Activated naive CD8-positive, alpha-beta T cell treated with anti-CD3 and anti-CD28 coated beads for 36 hours (primary cell): Measurements from ENCODE around the gene CAMTA1. TPM values are rescaled to one million over a fixed set of nuclear protein-coding genes. Genes with fewer than 3 reads are reported as not detected.

Experiments used
- DNase-seq: peaks from one replicate; pipeline ENCODE4 v3.0.0; 2021
- H3K27ac Mint-ChIP-seq: one replicate; pipeline ENCODE4 v1.8.0; 2022; ENCODE audit warnings: mild to moderate bottlenecking, moderate library complexity, mixed read lengths
- H3K27me3 Mint-ChIP-seq: one replicate; pipeline ENCODE4 v1.8.0; 2022; ENCODE audit warnings: mild to moderate bottlenecking, mixed read lengths
- H3K36me3 Mint-ChIP-seq: one replicate; pipeline ENCODE4 v1.8.0; 2021; ENCODE audit warnings: mild to moderate bottlenecking, mixed read lengths
- H3K4me1 Mint-ChIP-seq: one replicate; pipeline ENCODE4 v1.8.0; 2021; ENCODE audit warnings: mixed read lengths
- H3K4me3 Mint-ChIP-seq: one replicate; pipeline ENCODE4 v1.8.0; 2022; ENCODE audit warnings: mild to moderate bottlenecking, moderate library complexity, mixed read lengths
- H3K9me3 Mint-ChIP-seq: one replicate; pipeline ENCODE4 v1.8.0; 2022; ENCODE audit warnings: mixed read lengths
- total RNA-seq, 2 experiments: library from RNA; stranded (reverse); gene quantifications; one replicate each; pipeline ENCODE4 v1.2.3, GENCODE V29; 2021

CAMTA1 gene
- total RNA-seq, 2 experiments from 2014 or later: 70.4 to 71.4 TPM

DNA sequence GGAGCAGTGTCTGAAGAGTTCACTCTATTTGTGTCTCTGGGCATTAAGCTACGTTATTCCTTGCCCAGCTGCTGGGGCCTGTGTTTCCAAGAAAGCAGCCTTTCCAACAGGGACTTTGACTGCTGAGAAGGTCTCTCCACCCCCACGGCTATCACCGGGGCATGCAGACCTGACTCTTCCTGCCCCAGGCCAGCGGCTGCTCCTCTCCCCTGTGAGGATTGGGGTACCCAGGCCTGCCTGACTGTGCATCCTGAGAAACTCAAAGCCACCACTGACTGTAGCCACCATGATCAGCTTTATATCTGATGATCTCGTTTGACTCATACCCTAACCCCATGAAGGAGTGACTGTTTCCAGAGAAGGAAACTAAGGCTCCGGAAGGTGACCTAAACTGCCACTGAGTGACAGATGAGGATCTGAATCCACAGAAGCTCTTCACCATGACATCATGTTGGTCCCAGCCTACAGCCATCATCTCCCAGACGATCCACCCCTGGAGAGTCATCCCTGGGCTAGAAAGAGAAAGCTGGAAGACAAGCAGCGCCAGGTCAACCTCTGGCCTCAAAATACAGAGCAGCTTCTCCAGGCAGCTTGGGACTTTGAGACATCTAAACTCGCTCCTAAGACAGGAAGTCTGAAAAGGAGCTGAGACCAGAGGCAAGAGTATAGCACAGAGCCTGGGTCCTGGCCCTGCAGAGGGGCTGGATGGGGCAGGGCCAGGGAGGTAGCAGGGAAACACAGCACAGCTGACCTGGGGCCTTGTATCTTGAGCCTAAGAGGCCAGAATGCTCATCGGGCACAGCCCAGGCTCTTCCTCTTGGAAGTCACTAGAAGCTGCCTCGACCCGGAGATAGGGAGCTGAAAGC is 741.8 kb downstream of the CAMTA1 start:
- Mint-ChIP-seq H3K36me3 (no peaks in the 10 kb centered on the region), H3K4me3 (no peak overlapping the region), H3K27me3 (peaks cover 7% of the 10 kb centered on the region), H3K9me3 (no peaks in the 10 kb centered on the region), H3K4me1 (no peaks in the 10 kb centered on the region), H3K27ac (no peak overlapping the region)
- DNase-seq: no peak

DNA sequence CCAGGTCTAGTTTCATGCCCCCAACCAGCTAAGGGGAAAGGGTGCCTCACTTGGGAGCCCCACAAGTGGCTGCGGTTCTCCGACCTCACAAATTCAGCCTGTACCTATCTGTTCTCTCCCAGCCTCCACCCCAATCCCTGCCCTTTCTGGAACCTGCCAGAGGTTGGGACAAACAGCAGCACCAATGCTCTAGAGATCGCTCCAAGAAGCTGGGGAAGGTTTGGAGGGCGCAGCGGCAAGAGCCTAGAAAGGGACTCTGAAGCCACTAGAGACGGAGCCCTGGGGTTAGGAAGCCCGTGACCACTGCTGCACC is 742.4 kb downstream of the CAMTA1 start:
- H3K27me3 Mint-ChIP-seq: peaks cover 6% of the 10 kb centered on the region
- no peak overlapping the region for H3K27ac Mint-ChIP-seq
- H3K9me3 Mint-ChIP-seq: no peaks in the 10 kb centered on the region
- H3K4me1 Mint-ChIP-seq: no peaks in the 10 kb centered on the region
- DNase-seq: no peak
- no peak overlapping the region for H3K4me3 Mint-ChIP-seq
- H3K36me3 Mint-ChIP-seq: no peaks in the 10 kb centered on the region

DNA sequence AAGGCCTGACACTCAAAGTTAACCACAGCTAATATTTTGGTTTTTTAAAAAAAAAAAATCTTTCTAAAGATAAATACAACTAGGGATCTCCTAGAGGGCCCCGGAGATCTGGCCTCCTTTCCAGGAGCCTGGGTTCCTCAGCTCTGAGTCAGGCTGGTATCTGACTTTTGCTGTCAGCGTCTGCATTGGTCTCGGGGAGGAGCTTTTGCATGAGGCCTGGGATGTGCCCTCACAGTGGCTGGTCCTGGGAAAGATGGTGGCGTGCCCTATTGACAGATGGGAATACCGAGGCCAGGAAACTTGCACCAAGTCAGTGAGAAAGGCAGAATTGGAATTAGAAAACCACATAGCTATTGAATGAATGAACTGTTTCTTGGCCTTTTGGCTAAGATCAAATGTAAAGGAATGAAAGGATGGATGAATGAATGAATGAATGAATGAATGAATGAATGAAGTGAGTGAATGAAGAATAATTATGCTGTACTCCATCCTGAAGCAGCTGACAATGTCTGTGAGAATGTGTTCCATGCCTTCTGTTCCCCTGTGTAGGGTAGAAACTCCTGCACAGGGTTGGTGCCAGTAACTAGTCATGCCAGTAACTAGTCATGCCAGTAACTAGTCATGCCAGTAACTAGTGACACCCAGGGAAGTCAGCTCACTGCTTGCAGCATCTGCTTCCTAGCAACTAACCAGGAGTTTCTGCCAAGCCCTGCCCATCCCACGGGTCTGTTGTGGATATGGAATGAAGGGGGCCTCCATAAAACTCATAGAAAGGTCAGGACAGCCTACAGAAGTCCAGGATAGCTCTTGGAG is 743.3 kb downstream of the CAMTA1 start:
- Mint-ChIP-seq H3K27me3 (peaks cover 5% of the 10 kb centered on the region), H3K4me1 (no peaks in the 10 kb centered on the region), H3K9me3 (no peaks in the 10 kb centered on the region), H3K36me3 (no peaks in the 10 kb centered on the region), H3K27ac (no peak overlapping the region), H3K4me3 (no peak overlapping the region)
- no peak for DNase-seq

DNA sequence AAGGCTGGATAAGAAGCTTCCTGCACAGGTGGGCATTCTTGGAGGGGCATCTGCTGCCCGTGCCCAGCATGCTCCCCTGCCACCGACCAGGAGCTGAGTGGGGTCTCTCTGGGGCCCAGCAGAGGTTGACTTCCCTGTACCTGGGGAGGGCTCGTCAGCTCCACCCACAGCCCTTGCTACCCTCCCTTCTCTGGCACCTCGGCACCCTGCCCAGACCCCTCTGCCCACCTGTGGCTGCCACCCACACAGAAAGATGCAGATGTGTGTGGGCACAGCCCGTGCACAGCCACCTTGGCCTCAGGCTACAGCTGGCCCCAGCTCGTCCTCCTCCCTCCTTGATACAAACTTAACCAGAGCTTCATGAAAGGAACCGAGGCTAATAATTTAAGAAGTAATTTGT is 744.7 kb downstream of the CAMTA1 start:
- no peaks in the 10 kb centered on the region for H3K4me1 Mint-ChIP-seq
- H3K27me3 Mint-ChIP-seq: peaks cover 5% of the 10 kb centered on the region
- DNase-seq: no peak
- no peak overlapping the region for H3K4me3 Mint-ChIP-seq
- H3K27ac Mint-ChIP-seq: no peak overlapping the region
- no peaks in the 10 kb centered on the region for H3K9me3 Mint-ChIP-seq
- H3K36me3 Mint-ChIP-seq: no peaks in the 10 kb centered on the region

DNA sequence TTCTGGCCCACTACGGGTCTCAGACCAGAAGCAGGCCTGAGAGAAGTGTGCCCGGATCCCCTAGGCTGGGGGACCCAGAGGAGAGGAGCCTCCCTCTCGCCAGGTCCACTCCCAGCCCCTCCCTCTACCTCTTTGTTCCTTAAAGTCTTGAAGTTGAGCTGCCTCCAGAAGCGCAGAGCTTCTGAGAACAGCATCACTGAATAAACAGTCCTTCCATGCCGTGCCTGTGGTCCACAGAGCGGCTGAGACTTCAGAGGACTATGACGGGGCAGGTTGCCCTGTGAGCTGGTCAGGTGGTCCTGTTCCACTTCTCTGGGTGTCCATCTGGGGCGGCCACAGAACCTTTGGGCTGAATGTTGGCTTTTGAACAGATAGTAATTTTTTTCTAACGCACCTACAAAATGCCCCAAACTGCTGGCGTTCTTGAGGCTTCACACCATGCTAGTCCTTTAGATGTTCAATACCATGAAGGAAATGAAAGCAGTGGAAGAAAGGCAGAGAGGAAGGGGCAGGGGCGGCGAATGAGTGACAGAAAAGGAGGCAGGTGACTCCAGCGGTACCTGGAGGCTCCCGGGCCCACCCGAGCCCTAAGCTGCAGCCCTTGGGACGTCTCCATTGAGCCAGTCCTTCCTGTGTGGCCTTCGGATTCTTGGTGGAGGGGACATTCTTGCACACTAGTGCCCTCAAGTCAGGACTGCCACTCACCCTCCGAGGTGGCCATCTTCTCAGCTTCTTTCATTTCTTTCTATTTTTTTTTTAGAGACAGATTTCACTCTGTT is 746.5 kb downstream of the CAMTA1 start:
- H3K36me3 Mint-ChIP-seq: no peaks in the 10 kb centered on the region
- H3K4me3 Mint-ChIP-seq: no peak overlapping the region
- no peaks in the 10 kb centered on the region for H3K4me1 Mint-ChIP-seq
- H3K27me3 Mint-ChIP-seq: peaks cover 5% of the 10 kb centered on the region
- no peaks in the 10 kb centered on the region for H3K9me3 Mint-ChIP-seq
- DNase-seq: no peak
- H3K27ac Mint-ChIP-seq: no peak overlapping the region

DNA sequence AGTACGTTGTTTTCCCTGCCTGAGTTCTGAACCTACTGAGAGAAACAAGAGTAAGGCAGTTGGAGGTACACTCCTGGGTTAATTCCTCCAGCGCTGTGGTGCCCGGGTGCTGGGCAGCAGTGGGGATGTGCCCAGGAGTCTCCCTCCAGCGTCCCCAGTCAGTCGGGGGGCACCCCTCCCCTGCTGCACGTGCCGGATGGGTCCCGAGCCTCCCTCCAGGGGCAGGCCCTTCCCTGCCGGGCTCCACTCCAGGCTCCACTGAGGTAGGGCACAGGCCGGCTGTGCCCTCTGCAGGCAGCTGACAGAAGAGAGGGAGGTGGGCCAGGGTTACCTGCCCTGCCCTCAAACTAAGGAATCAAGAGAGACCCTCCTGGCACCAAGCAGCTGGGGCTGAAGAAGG is 747.8 kb downstream of the CAMTA1 start:
- Mint-ChIP-seq H3K4me3 (no peak overlapping the region), H3K4me1 (no peaks in the 10 kb centered on the region), H3K36me3 (no peaks in the 10 kb centered on the region), H3K9me3 (no peaks in the 10 kb centered on the region), H3K27me3 (peaks cover 5% of the 10 kb centered on the region), H3K27ac (no peak overlapping the region)
- no peak for DNase-seq

DNA sequence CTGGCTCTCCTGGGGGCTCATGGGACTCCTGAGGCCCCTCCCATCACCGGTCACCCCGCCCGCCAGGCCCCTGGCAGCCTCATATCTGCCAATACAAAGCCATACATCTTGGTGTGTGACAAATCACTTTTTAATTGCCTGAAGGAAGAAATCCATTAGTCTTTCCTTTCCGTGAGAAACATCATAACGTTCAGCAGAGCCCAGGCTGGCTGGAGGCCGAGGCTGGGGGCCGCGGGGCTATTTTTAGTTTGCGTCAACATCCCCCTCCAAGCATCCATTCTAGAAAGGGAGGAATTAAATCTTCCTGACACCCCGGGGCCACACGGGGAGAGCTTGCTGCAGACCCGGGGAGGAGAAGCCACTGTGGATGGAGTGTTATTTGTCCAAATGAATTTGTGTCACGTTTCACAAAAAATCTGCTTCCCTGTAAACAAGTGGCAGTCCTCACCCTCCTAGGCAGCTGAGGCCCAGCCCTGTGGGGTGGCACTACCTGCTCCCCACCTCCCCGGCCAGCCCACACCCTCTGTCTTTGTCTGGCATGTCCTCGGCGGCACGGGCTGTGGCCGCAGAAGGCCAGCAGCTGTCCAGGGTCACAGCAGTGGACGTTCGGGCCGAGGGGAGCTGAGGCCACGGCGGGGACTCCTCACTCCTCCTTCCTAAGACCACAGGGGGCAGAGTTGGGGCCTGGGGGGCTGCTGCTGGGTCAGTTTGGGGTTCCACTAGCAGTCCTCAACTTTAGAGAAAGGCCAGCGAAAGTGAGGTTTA is 749.0 kb downstream of the CAMTA1 start:
- no peaks in the 10 kb centered on the region for H3K4me1 Mint-ChIP-seq
- H3K27me3 Mint-ChIP-seq: peaks cover 10% of the 10 kb centered on the region
- H3K27ac Mint-ChIP-seq: no peak overlapping the region
- no peak for DNase-seq
- no peak overlapping the region for H3K4me3 Mint-ChIP-seq
- no peaks in the 10 kb centered on the region for H3K36me3 Mint-ChIP-seq
- no peaks in the 10 kb centered on the region for H3K9me3 Mint-ChIP-seq

DNA sequence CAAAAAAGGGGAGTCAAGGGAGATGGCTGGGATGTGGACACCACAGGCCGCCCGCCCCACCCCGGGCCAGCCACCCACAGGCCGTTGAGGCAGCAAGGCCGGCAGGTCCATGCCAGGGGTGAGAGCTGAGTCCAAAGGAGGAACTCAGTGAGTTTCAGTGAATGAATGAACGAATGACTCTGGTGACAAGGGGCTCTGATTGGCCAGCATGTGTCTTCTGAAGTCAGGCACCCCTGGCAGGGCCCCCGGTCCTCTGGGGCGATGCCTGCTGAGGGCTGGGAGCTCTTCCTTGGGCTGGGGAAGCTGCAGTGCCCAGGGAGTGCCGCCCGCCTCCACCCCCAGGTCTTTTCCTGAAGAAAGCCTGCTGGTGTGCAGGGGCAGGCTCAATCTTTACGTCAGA is 749.8 kb downstream of the CAMTA1 start:
- Mint-ChIP-seq H3K4me3 (no peak overlapping the region), H3K9me3 (no peaks in the 10 kb centered on the region), H3K27ac (no peak overlapping the region), H3K27me3 (peaks cover 10% of the 10 kb centered on the region), H3K36me3 (no peaks in the 10 kb centered on the region), H3K4me1 (no peaks in the 10 kb centered on the region)
- no peak for DNase-seq

DNA sequence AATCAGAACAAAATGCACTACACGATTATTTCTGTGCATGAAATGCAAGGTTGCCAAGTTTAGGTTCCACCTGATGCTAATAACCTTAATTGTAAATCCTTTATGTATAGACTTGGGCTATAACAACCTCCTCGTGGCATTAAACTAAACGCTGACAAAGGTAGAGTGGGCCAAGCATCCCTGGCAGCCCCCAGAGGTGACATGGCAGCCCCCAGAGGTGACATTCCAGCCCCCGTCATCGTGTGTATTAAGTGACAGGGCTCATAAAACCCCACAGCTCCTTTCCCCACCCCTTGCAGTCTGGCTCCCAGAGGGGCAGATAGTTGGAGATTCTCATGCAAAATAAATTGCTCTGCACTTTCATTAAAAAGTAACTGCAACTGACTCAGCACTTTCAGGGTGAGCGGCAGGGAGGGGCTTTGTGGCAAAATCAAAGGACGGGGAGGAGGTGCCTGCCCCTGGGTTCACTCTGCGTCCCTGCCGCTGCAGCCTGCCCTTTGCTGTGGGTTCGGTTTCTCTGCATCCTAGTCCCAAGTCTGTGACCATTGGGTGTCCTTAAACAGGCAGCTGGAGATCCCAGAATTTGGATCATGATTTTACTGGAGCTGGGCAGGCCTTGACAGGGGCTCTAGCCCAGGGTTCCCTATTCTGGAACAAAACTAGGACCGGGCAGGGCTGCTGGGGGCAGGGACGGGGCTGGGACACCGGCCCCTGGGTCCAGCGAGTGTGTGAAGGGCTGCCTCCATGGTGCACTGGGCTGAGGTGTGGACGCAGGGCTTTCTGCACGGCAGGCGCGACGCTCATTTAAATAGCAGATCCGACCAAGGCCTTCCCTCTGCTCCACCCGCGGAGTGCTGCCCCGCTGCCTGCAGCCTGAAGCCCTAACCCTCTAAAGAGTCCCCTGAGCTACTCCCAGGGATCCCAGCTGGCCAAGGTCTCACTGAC is 751.0 kb downstream of the CAMTA1 start:
- DNase-seq: no peak
- Mint-ChIP-seq H3K4me1 (no peaks in the 10 kb centered on the region), H3K27ac (no peak overlapping the region)

DNA sequence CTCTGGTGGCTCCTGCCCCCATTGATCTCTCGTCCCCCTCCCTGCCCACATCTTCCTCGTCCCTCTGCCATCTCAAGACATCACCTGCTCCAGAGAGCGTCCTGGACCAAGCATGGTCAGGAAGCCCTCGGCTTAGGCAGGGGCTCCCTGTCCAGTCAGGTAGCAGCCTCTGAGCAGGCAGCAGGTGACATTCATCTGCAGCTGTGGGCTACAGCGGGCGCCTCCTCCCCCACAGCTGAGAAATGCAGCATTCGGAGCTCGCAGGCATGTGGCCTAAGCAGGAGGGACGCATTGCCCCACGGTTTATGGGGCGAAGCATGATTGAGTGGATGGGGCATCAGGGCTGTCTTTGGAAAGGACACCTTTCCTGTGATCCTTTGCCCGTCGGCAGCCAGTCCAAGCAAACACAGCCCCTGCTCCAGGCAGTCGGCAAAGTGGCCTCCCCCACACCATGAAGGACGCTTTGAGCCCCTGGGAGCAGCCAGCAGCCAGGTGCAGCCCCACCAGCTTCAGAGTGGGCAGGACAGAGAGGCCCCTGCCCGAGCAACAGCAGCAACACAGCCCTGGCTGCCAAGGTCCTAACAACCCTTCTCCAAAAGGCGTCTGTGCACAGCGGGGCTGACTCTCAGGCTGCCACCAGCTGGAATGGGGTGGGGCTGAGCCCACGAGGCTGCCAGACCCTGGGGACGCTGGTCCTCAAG is 751.8 kb downstream of the CAMTA1 start:
- peaks cover 10% of the 10 kb centered on the region for H3K27me3 Mint-ChIP-seq
- DNase-seq: no peak
- no peaks in the 10 kb centered on the region for H3K36me3 Mint-ChIP-seq
- no peaks in the 10 kb centered on the region for H3K9me3 Mint-ChIP-seq
- no peak overlapping the region for H3K4me3 Mint-ChIP-seq
- no peaks in the 10 kb centered on the region for H3K4me1 Mint-ChIP-seq
- H3K27ac Mint-ChIP-seq: no peak overlapping the region

More for the DNA sequence above, 751.0 kb downstream of the CAMTA1 start:
- Mint-ChIP-seq H3K36me3 (no peaks in the 10 kb centered on the region), H3K4me3 (no peak overlapping the region), H3K27me3 (peaks cover 10% of the 10 kb centered on the region), H3K9me3 (no peaks in the 10 kb centered on the region)

DNA sequence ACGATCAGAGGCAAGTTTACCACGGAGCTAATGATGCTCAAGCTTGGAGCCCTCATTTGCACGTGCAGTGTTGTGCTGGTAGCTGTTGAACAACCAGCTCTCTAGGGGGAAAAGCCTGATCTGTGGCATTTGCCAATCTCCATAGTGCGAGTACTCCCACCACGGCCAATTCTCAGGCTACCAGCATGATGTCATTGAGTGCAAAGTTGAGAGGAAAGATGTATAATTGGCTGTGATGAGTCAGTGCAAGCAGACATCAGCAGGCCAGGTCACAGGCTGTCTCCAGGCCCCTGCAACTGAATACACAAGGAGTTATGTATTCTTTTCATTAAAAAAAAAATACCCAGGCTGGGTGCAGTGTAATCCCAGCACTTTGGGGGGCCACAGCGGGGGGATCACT is 752.8 kb downstream of the CAMTA1 start:
- Mint-ChIP-seq H3K4me1 (no peaks in the 10 kb centered on the region), H3K27ac (no peak overlapping the region), H3K9me3 (no peaks in the 10 kb centered on the region)

DNA sequence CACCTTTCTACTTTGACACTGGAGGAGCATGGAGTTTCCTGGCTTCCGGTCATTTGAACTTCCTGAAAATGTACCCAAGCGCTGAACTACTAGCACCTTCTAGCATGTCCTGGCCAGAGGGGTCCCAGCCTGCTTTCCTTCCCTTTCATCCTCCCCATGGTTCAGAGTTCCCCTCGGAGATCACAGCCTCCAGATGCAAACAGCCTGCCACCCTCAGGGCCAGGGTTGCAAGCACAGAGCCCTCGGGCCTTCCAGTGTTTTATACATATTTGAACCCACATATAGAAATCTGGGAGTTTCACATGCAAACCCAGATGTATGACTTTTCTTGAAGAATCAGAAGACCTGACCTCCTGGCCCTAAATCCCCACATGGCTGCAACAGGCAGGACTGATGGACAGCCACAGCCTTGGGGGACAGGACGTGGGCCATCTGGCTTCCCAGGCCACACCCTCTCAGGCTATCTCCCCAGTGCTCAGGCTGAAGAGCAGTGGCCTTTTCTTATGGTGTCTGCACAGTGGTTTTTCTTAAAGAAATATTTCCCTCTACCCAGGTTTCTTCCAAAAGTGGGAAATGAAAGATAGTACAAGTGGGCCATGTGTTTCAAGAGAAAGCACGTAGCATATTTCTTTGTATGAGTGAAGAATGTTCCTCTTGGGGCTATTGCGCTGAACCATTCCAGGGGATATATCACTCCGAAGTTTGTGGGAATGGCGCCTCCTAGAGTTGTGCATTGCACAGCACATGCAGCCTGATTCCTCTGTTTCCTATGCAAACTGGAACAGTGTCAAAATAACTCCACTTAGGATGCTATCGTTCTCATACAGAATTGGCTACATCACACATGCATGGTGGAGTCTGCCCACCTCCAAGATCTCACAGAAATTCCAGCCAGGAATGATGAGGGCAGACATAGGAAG is 753.9 kb downstream of the CAMTA1 start:
- Mint-ChIP-seq H3K4me1 (no peaks in the 10 kb centered on the region), H3K4me3 (no peak overlapping the region), H3K9me3 (no peaks in the 10 kb centered on the region), H3K36me3 (no peaks in the 10 kb centered on the region), H3K27ac (no peak overlapping the region), H3K27me3 (peaks cover 5% of the 10 kb centered on the region)
- no peak for DNase-seq

More for the DNA sequence above, 752.8 kb downstream of the CAMTA1 start:
- no peak overlapping the region for H3K4me3 Mint-ChIP-seq
- DNase-seq: no peak
- H3K27me3 Mint-ChIP-seq: peaks cover 5% of the 10 kb centered on the region
- no peaks in the 10 kb centered on the region for H3K36me3 Mint-ChIP-seq
